GM18517 (cell line): ENCODE data around the gene IL3RA.
"Not testable (repeated sequence)": the region's sequence is repeated elsewhere in the genome, so short reads cannot be mapped to it uniquely, and the experiment has no call there.

Experiments used
- ATAC-seq: cut with Tn5 transposase; IDR thresholded peaks from one replicate; pipeline ENCODE4 v1.9.1; 2021; ENCODE audit warnings: mild to moderate bottlenecking, moderate library complexity; ENCODE audit not compliant: unreplicated experiment

The IL3RA gene

DNA sequence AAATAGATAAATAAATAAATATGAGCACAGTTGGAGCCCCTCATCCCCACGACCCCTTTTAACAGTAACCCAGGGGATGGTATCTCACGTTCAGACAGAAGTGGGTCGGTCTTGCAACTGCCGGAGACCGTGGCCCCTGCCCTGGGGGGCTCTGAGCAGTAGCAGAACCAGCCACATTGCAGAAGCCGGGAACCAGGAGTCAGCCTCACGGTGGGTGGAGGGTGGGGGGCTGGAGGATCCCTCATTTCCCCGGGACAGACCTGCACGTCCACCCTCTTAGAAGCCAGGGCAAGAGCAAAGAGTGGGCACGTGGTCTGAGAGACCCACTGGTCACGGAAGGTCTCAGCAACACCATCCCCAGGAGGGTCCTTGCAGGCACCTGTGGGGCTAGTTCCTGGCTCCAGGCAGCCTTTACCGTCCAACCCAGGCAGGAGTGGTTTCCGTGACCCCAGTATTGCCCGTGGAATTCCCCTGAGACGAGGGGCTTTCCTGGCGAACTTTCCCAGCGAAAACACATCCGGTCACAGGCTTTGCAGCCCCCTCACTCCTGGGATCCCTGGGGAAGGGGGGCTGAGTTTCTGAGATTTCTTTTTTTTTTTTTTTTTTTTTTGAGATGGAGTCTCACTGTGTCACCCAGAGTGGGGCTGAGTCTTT is 8.8 kb upstream of the IL3RA start:
- no peak for ATAC-seq

DNA sequence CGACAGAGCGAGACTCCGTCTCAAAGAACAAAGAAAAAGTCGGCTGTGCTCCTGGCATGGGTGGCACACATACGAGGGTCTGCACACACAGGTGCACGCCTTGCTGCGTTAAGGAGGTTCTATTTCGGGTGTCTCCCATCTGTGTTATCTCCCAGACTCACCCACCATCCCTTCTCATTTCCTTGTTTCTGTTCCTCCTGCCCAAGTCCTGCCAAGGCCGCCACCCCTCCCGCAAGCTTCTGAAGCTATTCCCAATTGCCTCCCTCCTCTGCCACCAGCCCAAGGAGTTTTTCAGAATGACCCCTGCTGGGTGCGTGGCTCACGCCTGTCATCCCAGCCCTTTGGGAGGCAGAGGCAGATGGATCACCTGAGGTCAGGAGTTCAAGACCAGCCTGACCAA is 6.0 kb upstream of the IL3RA start:
- no peak for ATAC-seq

- not testable (repeated sequence) for ATAC-seq
Observed at GRCh38 chrX:1332433-1332832, 4.2 kb upstream of the IL3RA start.

GRCh38 chrX:1334854-1335253 is 1.7 kb upstream of the IL3RA start:
- ATAC-seq: no peak

GRCh38 chrX:1336948-1337779 is 579 bp downstream of the IL3RA start:
- peak; percentile 37 for ATAC-seq

DNA sequence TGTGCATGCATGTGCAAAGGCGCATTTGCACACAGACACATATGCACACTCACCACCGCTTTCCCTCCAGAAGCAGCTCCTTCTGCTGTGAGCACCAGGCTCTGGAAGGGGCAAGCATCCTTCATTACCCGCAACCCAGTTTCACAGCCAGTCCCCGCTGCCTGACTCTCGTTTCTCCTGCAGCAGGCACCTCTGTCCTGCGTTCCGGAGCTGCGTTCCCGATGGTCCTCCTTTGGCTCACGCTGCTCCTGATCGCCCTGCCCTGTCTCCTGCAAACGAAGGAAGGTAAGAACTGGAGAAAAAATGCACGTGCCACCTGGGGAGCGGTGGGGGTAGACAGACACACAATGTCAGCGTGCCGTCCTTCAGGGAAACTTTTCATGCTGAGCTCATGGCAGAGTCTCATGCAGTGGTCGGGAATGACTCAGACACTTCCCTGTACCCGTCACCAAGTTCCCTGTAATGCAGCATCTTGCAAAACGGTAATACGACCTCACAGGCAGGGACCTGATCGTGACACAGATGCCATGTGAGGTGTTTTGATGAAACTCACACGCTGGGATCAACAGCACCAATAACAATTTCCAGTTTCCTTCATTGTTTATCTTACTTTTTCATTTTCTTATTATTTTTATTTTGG is 5.1 kb downstream of the IL3RA start:
- no peak for ATAC-seq

DNA sequence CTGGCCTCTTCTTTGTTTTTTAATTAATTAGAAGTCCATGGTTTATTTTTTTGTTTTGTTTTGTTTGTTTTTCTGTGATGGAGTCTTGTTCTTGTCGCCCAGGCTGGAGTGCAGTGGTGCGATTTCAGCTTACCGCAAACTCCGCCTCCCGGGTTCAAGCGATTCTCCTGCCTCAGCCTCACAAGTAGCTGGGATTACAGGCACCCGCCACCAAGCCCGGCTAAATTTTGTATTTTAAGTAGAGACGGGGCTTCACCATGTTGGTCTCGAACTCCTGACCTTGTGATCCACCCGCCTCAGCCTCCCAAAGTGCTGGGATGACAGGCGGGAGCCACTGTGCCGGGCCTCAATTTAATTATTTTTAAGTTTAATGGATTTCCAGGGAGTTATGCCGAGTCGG is 13.0 kb downstream of the IL3RA start:
- ATAC-seq: not testable (repeated sequence)

- ATAC-seq: no peak
Observed at GRCh38 chrX:1351981-1352714, 15.6 kb downstream of the IL3RA start.

- ATAC-seq: no peak
Observed at GRCh38 chrX:1354036-1355019, 17.7 kb downstream of the IL3RA start.

GRCh38 chrX:1355131-1356046 is 18.8 kb downstream of the IL3RA start:
- ATAC-seq: no peak

- ATAC-seq: no peak
Observed at GRCh38 chrX:1357993-1358392, 21.4 kb downstream of the IL3RA start.

GRCh38 chrX:1358793-1359476 is 22.4 kb downstream of the IL3RA start:
- no peak for ATAC-seq

DNA sequence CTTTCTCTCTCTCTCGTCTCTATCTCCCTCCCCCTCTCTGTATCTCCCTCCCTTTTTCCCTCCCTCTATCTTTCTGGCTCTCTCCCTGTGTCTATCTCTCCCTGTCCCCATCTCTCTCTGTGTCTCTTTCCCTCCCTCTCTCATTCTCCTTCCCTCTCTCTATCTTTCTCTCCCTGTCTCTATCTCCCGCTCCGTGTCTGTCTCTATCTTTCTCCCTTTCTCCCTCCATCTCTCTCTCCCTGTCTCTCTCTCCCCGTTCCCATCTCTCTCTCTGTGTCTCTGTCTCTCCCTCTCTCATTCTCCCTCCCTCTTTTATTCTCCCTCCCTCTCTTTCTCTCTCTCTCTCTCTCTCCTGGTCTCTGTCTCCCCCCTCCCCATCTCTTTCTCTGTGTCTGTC is 22.9 kb downstream of the IL3RA start:
- no peak for ATAC-seq

DNA sequence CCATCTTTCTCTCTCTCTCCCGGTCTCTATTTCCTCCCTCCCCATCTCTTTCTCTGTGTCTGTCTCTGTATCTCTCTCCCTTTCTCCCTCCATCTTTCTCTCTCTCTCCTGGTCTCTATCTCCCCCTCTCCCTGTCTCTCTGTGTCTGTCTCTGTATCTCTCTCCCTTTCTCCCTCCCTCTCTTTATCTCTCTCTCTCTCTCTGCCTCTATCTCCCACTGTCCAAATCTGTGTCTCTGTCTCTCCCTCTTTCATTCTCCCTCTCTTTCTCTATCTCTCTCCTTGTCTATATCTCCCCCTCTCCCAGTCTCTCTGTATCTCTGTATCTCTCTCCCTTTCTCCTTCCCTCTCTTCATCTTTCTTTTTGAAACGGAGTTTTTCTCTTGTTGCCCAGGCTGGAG is 23.6 kb downstream of the IL3RA start:
- no peak for ATAC-seq

DNA sequence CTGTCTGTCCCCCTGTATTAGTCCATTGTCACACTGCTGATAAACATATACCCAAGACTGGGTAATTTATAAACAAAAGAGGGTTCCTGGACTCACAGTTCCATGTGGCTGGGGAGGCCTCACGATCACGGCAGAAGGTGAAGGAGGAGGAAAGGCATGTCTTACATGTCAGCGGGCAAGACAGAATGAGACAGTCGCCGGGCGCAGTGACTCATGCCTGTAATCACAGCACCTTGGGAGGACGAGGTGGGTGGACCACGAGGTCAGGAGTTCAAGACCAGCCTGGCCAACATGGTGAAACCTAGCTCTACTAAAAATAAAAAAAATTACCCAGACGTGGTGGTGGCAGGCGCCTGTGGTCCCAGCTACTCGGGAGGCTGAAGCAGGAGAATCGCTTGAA is 24.7 kb downstream of the IL3RA start:
- no peak for ATAC-seq

GRCh38 chrX:1361910-1362309 is 25.3 kb downstream of the IL3RA start:
- ATAC-seq: no peak

- ATAC-seq: not testable (repeated sequence)
Observed at GRCh38 chrX:1366363-1366762, 29.8 kb downstream of the IL3RA start.

DNA sequence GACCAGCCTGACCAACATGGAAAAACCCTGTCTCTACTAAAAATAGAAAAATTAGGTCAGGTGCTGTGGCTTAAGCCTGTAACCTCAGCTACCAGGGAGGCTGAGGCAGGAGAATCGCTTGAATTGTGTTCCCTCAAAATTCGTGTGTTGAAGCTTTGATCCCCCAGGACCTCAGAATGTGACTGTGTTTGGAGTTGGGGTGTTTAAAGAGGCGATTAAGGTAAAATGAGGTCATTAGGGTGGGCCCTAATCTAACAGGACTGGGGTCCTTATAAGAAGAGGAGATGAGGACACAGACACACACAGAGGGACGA is 31.8 kb downstream of the IL3RA start:
- no peak for ATAC-seq

DNA sequence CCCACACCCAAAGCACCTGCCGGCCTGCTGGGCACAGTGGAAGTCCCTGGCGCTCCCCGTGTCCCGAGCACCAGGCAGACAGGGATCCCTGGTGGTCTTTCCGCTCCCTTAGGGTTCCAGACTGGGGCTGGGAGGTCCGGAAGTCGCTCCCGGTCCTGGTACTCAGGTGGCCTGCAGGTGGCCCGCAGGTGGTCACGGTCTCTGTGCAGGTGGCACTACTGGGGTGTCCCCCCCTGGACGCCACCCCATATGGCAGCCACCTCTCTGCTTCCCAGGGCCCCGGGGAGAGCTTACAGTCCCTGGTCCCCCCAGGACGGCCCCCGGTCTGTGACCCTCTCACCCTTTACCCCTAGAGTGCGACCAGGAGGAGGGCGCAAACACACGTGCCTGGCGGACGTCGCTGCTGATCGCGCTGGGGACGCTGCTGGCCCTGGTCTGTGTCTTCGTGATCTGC is 41.7 kb downstream of the IL3RA start:
- no peak for ATAC-seq
